ENCODE results near the gene DAGLA.

DNA sequence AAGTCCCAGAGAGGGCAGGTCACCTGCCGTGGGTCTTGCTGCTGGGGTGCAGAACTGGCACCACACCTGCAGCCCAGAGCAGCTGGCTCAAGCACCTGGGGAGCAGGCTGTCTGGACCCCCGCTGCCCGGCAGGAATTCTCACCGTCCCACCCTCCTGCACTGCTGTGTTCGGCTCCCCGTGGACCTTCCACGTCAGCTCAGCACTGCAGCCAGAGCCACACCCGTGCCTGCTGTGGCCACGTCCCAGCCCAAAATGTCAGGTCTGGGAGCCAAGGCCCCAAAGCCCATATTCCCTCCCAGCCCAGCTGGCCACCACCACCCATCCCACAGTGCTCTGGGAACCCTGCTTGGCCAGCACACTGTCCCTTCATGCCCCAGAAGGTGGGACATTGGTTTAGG is 44.2 kb downstream of the DAGLA start:
- TF ChIP-seq EZH2 (IDR thresholded peaks at IDR 0.05; ENCODE audit: insufficient read depth, poor library complexity, severe bottlenecking) (no peak), EZH2phosphoT487 (IDR thresholded peaks at IDR 0.05; ENCODE audit: insufficient read depth, low read depth) (no peak)

All from GM23248 (cell line).